Posterior cingulate gyrus (tissue), 11 donors: Measurements from ENCODE around the gene LHFPL3.
"Not testable (repeated sequence)": the region's sequence is repeated elsewhere in the genome, so short reads cannot be mapped to it uniquely, and the experiment has no call there.

Source experiments
- DNase-seq, 10 donors: peaks; one replicate each; pipeline versions ENCODE4 v3.0.0 to v3.0.0-alpha.2; 2020 to 2021; ENCODE audit warnings: mixed read lengths in 3 of 10
- intact Hi-C: fragments of 100-400 bp; cut with DNase I; formaldehyde crosslinking; loops from one replicate; pipeline ENCODE4 v1.15.1; 2023

The LHFPL3 gene

GRCh38 chr7:104657134-104657533 lies 328.7 kb downstream of the LHFPL3 start:
- intact Hi-C loops: no loop called here
- DNase-seq: no peak

GRCh38 chr7:104661575-104661974 lies 333.2 kb downstream of the LHFPL3 start:
- intact Hi-C loops: no loop called here
- DNase-seq: no peak

GRCh38 chr7:104664648-104665047 lies 336.2 kb downstream of the LHFPL3 start:
- intact Hi-C loops: no loop called here
- no peak for DNase-seq

GRCh38 chr7:104677587-104677986 lies 349.2 kb downstream of the LHFPL3 start:
- intact Hi-C loops: no loop called here
- DNase-seq: no peak

DNA sequence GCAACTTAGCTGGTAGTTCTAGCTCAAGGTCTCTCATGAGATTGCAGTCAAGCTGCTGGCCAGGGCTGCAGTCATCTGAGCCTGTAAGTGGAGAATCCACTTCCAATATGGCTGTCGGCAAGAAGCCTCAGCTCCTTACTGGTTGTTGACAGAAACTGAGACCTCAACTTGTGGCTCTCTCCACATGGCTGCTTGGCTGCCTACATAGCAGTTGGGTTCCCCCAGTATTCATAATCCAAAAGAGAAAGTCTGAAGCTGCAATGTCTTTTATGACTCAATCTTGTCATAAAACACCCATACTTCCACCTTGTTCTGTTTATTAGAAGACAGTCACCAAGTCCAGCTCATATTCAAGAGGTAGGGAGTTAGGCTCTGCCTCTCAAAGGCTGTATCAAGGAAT lies 350.7 kb downstream of the LHFPL3 start:
- DNase-seq: no peak
- intact Hi-C loops: no loop called here

GRCh38 chr7:104686286-104686685 lies 357.9 kb downstream of the LHFPL3 start:
- intact Hi-C loops: no loop called here
- no peak for DNase-seq

DNA sequence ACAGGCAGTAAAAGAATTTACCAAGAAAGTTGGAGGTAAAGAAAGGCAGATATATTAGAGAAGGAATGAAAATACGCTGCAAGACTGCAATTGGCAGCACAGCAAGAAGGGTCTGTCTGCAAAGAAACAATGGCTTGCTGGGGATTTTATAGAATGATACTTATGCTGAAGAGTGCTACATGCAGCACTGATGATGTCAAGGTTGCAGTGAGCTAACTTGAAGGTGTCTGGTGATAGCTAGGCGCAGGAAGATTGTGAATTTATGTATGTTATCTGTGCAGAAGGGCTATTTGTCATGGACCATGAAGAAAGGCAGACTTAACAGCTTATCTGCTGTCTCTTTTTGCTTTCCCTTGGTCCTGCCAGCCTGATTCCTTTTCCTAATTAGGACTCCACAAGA lies 366.3 kb downstream of the LHFPL3 start:
- no peak for DNase-seq
- intact Hi-C loops: no loop called here

GRCh38 chr7:104695563-104695962 lies 367.2 kb downstream of the LHFPL3 start:
- intact Hi-C loops: no loop called here
- no peak for DNase-seq

DNA sequence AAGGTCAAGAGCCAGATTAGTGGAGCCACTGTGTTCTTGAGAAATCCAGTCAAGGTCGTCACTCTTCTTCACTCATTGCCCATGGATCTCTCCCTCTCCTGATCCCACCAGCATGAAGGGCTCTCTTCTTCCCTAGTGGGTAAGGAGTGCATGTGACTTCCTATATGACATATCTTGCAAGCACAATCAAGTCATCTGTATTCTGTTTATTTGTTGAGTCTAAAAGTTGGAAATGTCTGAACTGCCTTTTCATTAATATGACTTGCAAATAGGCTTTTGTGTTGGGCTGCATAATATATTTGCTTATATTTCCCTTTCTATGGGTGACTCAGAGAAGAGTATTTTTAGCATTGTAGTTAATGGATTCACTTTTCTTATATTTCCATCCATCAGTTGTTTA lies 371.9 kb downstream of the LHFPL3 start:
- no peak for DNase-seq
- intact Hi-C loops: no loop called here

GRCh38 chr7:104721027-104721426 lies 392.6 kb downstream of the LHFPL3 start:
- DNase-seq, intact Hi-C loops: not testable (repeated sequence)

GRCh38 chr7:104723001-104723400 lies 394.6 kb downstream of the LHFPL3 start:
- DNase-seq: no peak
- intact Hi-C loops: no loop called here

- intact Hi-C loops: no loop called here
- DNase-seq: no peak
Measured at GRCh38 chr7:104758504-104758903, 430.1 kb downstream of the LHFPL3 start.

DNA sequence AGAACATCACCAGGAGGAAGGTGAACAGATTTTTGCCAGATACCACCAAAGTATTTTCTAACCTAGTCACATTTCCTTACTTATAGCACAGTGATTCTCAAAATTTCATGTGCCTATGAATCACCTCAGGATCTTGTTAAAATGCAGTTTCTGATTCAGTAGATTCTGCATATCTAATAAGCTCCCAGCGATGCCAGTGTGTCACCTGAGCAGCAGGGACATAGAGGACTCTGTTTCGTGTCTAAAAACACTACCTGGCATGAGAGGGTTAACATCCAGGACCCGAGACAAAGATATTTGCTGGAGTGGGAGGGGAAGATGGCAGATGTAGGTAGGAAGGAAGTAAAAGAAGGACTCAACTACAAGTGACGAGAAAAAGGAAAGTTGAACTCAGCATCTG lies 433.5 kb downstream of the LHFPL3 start:
- DNase-seq: no peak

GRCh38 chr7:104767113-104767512 lies 438.7 kb downstream of the LHFPL3 start:
- DNase-seq: no peak
- intact Hi-C loops: no loop called here

More for the DNA sequence above, 433.5 kb downstream of the LHFPL3 start:
- intact Hi-C loops: no loop called here

GRCh38 chr7:104767826-104768536 lies 439.6 kb downstream of the LHFPL3 start:
- DNase-seq: peak in 2 of 10 donors; percentile 16 to 32
- intact Hi-C loops: loop anchor here (1.0 kb wide), 1 partner anchor 80 kb away; no protein-coding TSS in a partner anchor

DNA sequence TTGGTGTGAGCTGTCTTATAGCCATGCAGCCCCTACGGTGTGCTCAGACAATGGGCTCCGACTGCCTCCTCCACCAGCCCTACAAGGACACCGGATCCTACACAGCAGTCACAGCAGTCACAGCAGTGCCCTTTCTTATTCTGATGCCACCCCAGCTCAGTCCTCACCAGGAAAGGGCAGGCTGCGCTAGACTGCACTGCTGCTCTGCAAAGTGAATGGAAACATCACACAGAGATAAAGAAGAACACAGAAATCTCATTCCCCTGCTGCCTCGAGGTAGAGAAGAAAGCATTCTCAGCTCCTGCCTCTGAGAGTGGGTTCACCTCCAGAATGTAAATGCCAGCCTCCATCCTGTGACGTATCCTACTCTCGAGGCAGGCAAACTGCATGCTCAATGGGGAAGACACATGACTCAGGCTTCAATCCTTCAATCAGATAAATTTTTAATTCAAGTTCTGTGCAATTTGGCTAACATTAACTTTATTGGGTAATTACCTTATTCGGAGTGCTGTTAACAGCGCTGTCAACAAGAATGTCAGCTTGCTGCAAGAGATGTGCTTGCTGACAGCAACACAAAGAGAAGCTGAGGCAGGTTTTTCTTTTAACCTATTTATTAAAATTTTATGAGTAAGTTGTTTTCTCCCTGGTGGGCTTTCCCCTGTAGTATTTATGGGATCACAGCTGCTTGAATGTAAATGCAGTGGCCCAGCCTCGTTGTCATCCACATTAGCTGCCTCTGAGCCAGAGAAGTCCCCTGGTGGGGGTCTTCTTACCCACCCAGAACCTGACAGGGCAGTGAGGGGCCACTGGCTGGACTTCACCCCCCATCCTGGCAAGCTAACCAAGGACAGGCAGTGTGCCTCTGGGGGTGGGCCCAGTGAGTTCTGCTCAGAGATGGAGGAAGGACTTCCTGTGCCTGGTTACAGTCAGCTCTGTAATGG lies 444.3 kb downstream of the LHFPL3 start:
- peak in 1 of 10 donors; percentile 72 for DNase-seq
- intact Hi-C loops: no loop called here

DNA sequence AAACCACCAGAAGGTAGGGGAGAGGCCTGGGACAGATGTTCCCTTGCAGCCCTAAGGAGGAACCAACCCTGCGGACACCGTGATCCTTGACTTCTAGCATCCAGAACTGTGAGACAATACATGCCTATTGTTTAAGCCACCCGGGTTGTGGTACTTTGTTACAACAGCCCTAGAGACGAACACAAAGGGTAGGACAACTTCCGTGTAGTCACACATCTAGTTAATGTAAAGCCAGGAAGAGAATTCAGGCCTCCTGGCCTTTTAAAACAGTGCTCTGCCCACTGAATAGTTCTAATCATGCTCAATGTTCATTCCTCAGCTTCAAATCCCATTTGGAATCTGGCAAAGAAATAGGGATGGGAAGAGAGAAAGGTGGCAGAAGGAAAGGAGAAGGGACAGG lies 445.4 kb downstream of the LHFPL3 start:
- intact Hi-C loops: no loop called here
- no peak for DNase-seq

GRCh38 chr7:104775531-104775930 lies 447.1 kb downstream of the LHFPL3 start:
- intact Hi-C loops: no loop called here
- DNase-seq: no peak

DNA sequence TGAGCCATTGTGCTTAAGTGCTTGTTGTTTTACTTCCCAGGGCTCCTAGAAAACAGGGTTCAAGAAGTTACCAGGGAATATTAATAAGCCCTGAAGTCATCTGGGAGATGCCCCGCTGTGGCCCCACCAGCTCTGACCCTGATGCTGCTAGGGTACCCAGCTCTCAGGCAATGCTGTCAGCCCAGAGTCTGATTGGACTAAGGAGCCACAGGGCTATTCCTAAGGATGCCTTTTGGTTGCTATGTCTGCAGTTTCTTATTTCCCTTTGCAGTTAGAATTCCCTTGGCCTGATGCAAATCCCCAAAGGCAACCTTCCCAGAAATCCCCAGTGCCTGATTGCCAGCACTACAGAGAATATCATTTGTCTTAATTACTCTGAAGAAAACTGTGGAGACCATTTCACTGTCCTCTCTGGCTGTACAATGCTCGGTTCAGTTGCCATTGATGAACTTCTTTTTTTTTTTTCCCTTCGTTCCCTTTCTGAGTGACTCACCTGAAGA lies 448.9 kb downstream of the LHFPL3 start:
- DNase-seq: no peak
- intact Hi-C loops: no loop called here

DNA sequence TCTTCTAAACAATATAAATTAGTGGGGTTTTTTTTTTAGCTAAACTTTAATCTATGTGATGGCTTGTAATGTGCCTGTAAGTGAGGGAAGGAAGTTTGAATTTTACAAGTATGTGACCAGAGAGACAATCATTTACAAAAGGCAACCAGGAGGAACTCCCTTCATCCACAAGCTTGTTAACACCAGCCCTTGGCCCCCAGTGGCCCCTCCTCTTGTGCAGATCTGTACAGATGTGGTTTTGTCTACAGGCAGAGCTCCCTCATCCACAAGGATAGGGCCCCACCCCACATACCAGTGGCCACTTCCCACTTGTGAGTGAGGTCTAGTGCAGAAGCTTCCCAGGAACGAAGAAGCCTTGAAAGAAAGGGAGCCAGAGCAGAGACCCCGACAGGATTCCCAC lies 451.5 kb downstream of the LHFPL3 start:
- intact Hi-C loops: no loop called here
- no peak for DNase-seq

DNA sequence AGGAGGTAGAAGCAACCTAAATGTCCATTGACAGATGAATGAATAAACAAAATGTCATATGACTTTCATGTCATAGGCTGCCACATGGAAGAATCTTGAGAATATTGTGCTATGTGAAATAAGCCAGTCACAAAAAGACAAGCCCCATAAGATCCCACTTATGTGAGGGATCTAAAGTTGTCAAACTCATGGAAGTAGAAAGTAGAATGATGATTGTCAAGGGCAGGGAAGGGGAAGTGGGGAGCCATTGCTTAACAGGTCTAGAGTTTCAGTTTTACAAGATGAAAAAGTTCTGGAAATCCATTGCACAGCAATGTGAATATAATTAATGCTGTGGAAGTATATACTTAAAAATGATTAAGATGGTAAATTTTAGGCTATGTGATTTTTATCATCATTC lies 456.3 kb downstream of the LHFPL3 start:
- no peak for DNase-seq
- intact Hi-C loops: no loop called here
